Measurements from ENCODE around the gene TMED8. TPM values are rescaled to one million over a fixed set of nuclear protein-coding genes. Genes with fewer than 3 reads are reported as not detected.

TMED8 gene
- total and polyA plus RNA-seq, 2 of the 13 experiments (the other 11 are each of a cell fraction or from before 2014, with no cell fraction given), result 6.0 to 11.7 TPM

- TF ChIP-seq ZNF710 (CRISPR knock-in tag; IDR thresholded peaks at IDR 0.05; ENCODE audit: borderline replicate concordance) (no peak), CREM (IDR thresholded peaks at IDR 0.05) (0 out of 2 replicates have a peak, but pooled peaks have one; percentile 13), CREM (CRISPR knock-in tag; IDR thresholded peaks at IDR 0.05) (no peak), ZNF552 (CRISPR knock-in tag; IDR thresholded peaks at IDR 0.05; ENCODE audit: borderline replicate concordance) (no peak), ZNF34 (CRISPR knock-in tag; IDR thresholded peaks at IDR 0.05; ENCODE audit: borderline replicate concordance) (no peak), THAP7 (CRISPR knock-in tag; IDR thresholded peaks at IDR 0.05) (no peak), HMG20A (CRISPR knock-in tag; IDR thresholded peaks at IDR 0.05; ENCODE audit: borderline replicate concordance) (peak; percentile 45; the same call in 1 of the 2 replicates), RBAK (CRISPR knock-in tag; IDR thresholded peaks at IDR 0.05) (no peak), ZNF180 (CRISPR knock-in tag; IDR thresholded peaks at IDR 0.05; ENCODE audit: borderline replicate concordance, low read depth) (no peak), NFIB (CRISPR knock-in tag; IDR thresholded peaks at IDR 0.05; ENCODE audit: borderline replicate concordance) (no peak), FOXA3 (CRISPR knock-in tag; IDR thresholded peaks at IDR 0.05) (peak; percentile 75), ZBTB10 (CRISPR knock-in tag; IDR thresholded peaks at IDR 0.05; ENCODE audit: borderline replicate concordance) (no peak), KIAA2018 (CRISPR knock-in tag; IDR thresholded peaks at IDR 0.05; ENCODE audit: borderline replicate concordance) (no peak), ZNF30 (CRISPR knock-in tag; IDR thresholded peaks at IDR 0.05) (no peak), NR2F1 (CRISPR knock-in tag; IDR thresholded peaks at IDR 0.05) (no peak)
These were observed 73.3 kb downstream of the TMED8 start (continued) for GRCh38 chr14:77303417-77304156.
